HepG2 (cell line): ENCODE measurements around the gene SAMD4A. TPM values are rescaled to one million over a fixed set of nuclear protein-coding genes. Genes with fewer than 3 reads are reported as not detected.
A peak's percentile ranks its signal among the peaks of the same experiment; 100 is the strongest.

Source experiments
- DMAP1 ChIP-seq: IDR thresholded peaks from 2 replicates; pipeline ENCODE4 v1.6.1; 2016
- EZH2 ChIP-seq: conservative IDR thresholded peaks from 2 replicates; pipeline ENCODE4 v1.6.1; 2012; ENCODE audit warnings: mild to moderate bottlenecking, low read depth, low read length, moderate library complexity
- GMEB1 ChIP-seq: sonication (generic); formaldehyde crosslinking; IDR thresholded peaks from 2 replicates; pipeline ENCODE4 v1.5.1; 2020; ENCODE audit warnings: missing genetic modification reagents, mild to moderate bottlenecking, borderline replicate concordance
- HIC2 ChIP-seq: sonication (generic); formaldehyde crosslinking; IDR thresholded peaks from 2 replicates; pipeline ENCODE4 v1.9.0; 2022; ENCODE audit warnings: low read depth, missing genetic modification reagents
- HOXA3 ChIP-seq: sonication (generic); formaldehyde crosslinking; IDR thresholded peaks from 2 replicates; pipeline ENCODE4 v1.5.0; 2020; ENCODE audit warnings: missing genetic modification reagents
- LCORL ChIP-seq, 2 experiments: fragments of 450-650 bp in 1 of 2; sonication (generic) in 1 of 2; formaldehyde crosslinking in 1 of 2; IDR thresholded peaks; 2 replicates each; pipeline versions ENCODE4 v1.5.0 to v1.6.1; 2017 to 2020; ENCODE audit warnings: antibody characterized with exemption in 1 of 2, missing genetic modification reagents in 1 of 2
- LRRFIP1 ChIP-seq: sonication (generic); formaldehyde crosslinking; conservative IDR thresholded peaks from 2 replicates; pipeline ENCODE4 v1.4.0; 2020; ENCODE audit warnings: missing genetic modification reagents
- MED1 ChIP-seq: sonication (generic); formaldehyde crosslinking; IDR thresholded peaks from 2 replicates; pipeline ENCODE4 v1.4.0; 2020; ENCODE audit warnings: missing genetic modification reagents
- NR2F6 ChIP-seq, 2 experiments: IDR thresholded peaks; 2 replicates each; pipeline ENCODE4 v1.6.1; 2016; ENCODE audit warnings: antibody characterized with exemption in 1 of 2, mild to moderate bottlenecking in 1 of 2
- PBX3 ChIP-seq: sonication (generic); formaldehyde crosslinking; IDR thresholded peaks from 2 replicates; pipeline ENCODE4 v1.8.1; 2023; ENCODE audit warnings: missing genetic modification reagents, inconsistent platforms, borderline replicate concordance
- SMARCE1 ChIP-seq: fragments of 450-650 bp; IDR thresholded peaks from 2 replicates; pipeline ENCODE4 v1.6.1; 2017; ENCODE audit warnings: borderline replicate concordance
- SP5 ChIP-seq: IDR thresholded peaks from 2 replicates; pipeline ENCODE4 v1.6.1; 2016; ENCODE audit warnings: low read depth, borderline replicate concordance
- YEATS4 ChIP-seq: sonication (generic); formaldehyde crosslinking; IDR thresholded peaks from 2 replicates; pipeline ENCODE4 v1.4.0; 2020; ENCODE audit warnings: missing genetic modification reagents, borderline replicate concordance
- ZNF256 ChIP-seq: sonication (generic); formaldehyde crosslinking; conservative IDR thresholded peaks from 2 replicates; pipeline ENCODE4 v1.4.0; 2020; ENCODE audit warnings: missing genetic modification reagents
- ZNF331 ChIP-seq: sonication (generic); formaldehyde crosslinking; IDR thresholded peaks from 2 replicates; pipeline ENCODE4 v1.4.0; 2020; ENCODE audit warnings: missing genetic modification reagents
- ZNF414 ChIP-seq: sonication (generic); formaldehyde crosslinking; IDR thresholded peaks from 2 replicates; pipeline ENCODE4 v1.5.0; 2020; ENCODE audit warnings: missing genetic modification reagents
- ZNF496 ChIP-seq: sonication (generic); formaldehyde crosslinking; IDR thresholded peaks from 2 replicates; pipeline ENCODE4 v1.8.1; 2023; ENCODE audit warnings: mild to moderate bottlenecking, moderate library complexity, missing genetic modification reagents; ENCODE audit not compliant: insufficient replicate concordance
- ZNF687 ChIP-seq: sonication (generic); formaldehyde crosslinking; IDR thresholded peaks from 2 replicates; pipeline ENCODE4 v1.5.1; 2020; ENCODE audit warnings: mild to moderate bottlenecking, missing genetic modification reagents, moderate library complexity
- polyA plus RNA-seq, 8 experiments: library from polyadenylated mRNA; depleted of rRNA in 3 of 8; stranded (reverse) in 7 of 8; unstranded in 1 of 8; fragments of >200 nt; fragmentation: Illumina TruSeq in 4 of 8; extraction: Trizol in 4 of 8; gene quantifications; 2 replicates each; pipeline versions ENCODE4 v1.2.1 to v1.2.3, GENCODE V29; 2011 to 2016; ENCODE audit warnings: low read depth in 4 of 8, missing spikeins in 1 of 8, mixed read lengths in 1 of 8; ENCODE audit not compliant: insufficient read depth in 1 of 8
- total RNA-seq, 5 experiments: library from RNA; depleted of rRNA; stranded (reverse); fragments of >200 nt; fragmentation: Illumina TruSeq; extraction: Trizol; gene quantifications; 2 replicates each; pipeline ENCODE4 v1.2.3, GENCODE V29; 2016; ENCODE audit warnings: low read depth in 1 of 5

Gene SAMD4A
- total and polyA plus RNA-seq, 2 of the 13 experiments (the other 11 are each of a cell fraction or from before 2014, with no cell fraction given) = 11.8 to 13.0 TPM

GRCh38 chr14:54556535-54556934 is 10.4 kb upstream of the SAMD4A start (continued):
- peak; percentile 38 for TF ChIP-seq ZNF687
- TF ChIP-seq ZNF496 (CRISPR knock-in tag) = no peak
- no peak for TF ChIP-seq SMARCE1
- TF ChIP-seq SP5 (CRISPR knock-in tag) = no peak
- TF ChIP-seq HIC2 = no peak
- TF ChIP-seq MED1 = peak; percentile 74; the same call in 1 of the 2 replicates
- no peak for TF ChIP-seq EZH2
- TF ChIP-seq PBX3 (CRISPR knock-in tag) = no peak
- TF ChIP-seq ZNF256 (CRISPR knock-in tag) = no peak
- 0 out of 2 replicates have a peak, but pooled peaks have one; percentile 44 for TF ChIP-seq DMAP1
- TF ChIP-seq NR2F6 (IDR thresholded peaks at IDR 0.05) = no peak
- TF ChIP-seq NR2F6 (CRISPR knock-in tag; IDR thresholded peaks at IDR 0.05) = peak; percentile 55; the same call in 1 of the 2 replicates
- no peak for TF ChIP-seq GMEB1 (CRISPR knock-in tag)
- TF ChIP-seq LRRFIP1 (CRISPR knock-in tag) = no peak
- TF ChIP-seq YEATS4 (CRISPR knock-in tag) = peak; percentile 66
- peak; percentile 81; the same call in 1 of the 2 replicates for TF ChIP-seq ZNF331
- TF ChIP-seq ZNF414 (CRISPR knock-in tag) = no peak
- peak; percentile 39; the same call in 1 of the 2 replicates for TF ChIP-seq LCORL (IDR thresholded peaks at IDR 0.05)
- peak; percentile 83 for TF ChIP-seq LCORL (CRISPR knock-in tag; IDR thresholded peaks at IDR 0.05)
- TF ChIP-seq HOXA3 (CRISPR knock-in tag) = peak; percentile 41; the same call in 1 of the 2 replicates
